Activated T-cell treated with anti-CD3 and anti-CD28 coated beads for 48 hours (primary cell): Measurements from ENCODE around the gene DNASE2.

Source experiments
- DNase-seq: peaks from one replicate; pipeline ENCODE4 v3.0.0-alpha.2; 2020; ENCODE audit warnings: low read depth

Gene DNASE2

GRCh38 chr19:12833738-12834565, 47.3 kb downstream of the DNASE2 start:
- peak; percentile 25 for DNase-seq

- no peak for DNase-seq
Measured at GRCh38 chr19:12833418-12833737, 47.9 kb downstream of the DNASE2 start.

DNA sequence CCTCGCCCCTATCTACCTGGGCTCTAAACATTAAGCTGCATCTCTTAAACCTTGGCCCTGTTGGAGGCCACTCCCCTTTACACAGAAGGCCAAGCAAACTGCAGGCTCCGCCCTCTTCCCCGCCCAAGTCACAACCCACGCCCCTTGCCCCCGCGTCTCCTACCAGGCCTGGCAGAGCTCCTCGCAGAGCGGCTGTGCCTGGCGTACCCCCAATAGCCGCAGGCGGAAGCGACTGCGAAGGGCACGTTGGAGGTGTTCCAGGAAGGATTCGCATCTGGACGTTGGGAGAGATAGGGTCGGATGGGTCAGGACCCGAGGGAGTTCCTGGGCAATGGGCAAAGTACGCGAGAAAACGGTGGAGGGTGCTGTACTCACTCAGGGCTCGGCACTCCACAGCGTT, 52.8 kb downstream of the DNASE2 start:
- no peak for DNase-seq

- DNase-seq, result no peak
Measured at GRCh38 chr19:12825254-12826131, 55.8 kb downstream of the DNASE2 start.
